Stimulated activated CD8-positive, alpha-beta memory T cell treated with anti-CD3 and anti-CD28 coated beads, Interleukin-2, amount 100 ng/mL, for 48 hours (primary cell): ENCODE results near the gene DCT.

ENCODE experiments used
- DNase-seq, 2 donors: peaks; one replicate each; pipeline ENCODE4 v3.0.0-alpha.2; 2020; ENCODE audit warnings: low read depth in 2 of 2

DCT gene

DNA sequence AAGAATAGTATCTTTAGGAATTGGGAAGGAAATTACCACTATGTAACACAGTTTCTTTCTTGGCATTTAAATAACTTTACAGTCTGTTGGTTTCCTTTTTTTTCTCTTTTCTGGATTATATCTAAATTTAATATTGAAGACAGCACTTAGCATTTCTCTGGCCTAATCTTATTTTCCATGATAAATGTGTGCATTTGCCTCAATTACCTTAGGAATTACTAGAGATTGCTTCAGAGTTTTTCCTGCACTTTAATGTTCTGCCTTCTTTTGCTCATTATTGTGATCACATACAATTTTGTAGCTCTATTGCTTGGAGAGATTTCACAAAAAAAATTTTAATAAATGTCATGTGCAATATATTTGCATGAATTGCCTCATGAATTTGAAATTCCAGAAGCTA lies 25.1 kb downstream of the DCT start:
- DNase-seq, result no peak

DNA sequence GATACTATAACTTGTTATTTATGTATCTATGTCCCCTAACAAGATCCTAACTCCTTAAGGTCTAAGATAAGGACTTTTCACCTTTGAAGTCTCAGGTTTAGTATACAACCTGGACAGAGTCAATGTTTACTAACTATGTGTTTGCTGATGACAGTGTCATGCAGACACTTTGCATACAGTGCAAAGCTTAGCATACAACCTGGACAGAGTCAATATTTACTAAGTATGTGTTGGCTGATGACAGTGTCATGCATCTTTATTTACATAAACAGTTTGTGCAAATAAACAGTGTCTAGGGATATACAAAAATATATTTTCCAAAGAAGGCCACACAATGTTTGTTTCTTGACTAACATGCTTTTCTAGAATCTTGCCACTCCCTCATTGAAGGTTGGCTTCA lies 34.7 kb downstream of the DCT start:
- no peak for DNase-seq

DNA sequence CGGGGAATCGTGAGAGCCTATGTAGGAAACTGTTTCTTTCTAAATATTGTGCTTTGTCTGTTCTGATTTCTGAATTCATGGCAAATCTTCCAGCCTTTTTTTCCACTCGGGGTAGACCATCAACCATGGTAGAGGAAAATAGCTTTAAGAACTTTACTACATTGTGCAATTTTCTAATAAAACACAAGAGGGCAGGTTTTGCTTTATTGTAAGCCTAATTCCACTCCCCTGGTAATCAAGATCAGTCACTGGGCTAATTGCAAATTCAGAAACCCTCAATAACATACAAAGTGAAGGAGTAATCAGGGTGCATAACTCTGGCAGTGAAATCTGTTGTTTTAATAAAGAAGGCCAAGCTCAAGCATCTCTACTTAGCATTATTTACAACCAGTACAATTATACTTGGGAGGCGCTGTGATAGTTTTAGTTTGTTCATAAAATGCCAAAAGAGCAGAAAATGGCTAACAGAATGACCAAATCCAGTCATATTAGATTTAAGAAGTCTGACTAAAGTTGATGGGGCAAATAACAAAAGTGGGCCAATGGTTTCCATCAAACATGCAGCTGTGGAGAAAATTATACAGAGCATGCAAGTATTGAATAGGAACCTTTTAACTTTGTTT lies 43.8 kb downstream of the DCT start:
- DNase-seq, result no peak

DNA sequence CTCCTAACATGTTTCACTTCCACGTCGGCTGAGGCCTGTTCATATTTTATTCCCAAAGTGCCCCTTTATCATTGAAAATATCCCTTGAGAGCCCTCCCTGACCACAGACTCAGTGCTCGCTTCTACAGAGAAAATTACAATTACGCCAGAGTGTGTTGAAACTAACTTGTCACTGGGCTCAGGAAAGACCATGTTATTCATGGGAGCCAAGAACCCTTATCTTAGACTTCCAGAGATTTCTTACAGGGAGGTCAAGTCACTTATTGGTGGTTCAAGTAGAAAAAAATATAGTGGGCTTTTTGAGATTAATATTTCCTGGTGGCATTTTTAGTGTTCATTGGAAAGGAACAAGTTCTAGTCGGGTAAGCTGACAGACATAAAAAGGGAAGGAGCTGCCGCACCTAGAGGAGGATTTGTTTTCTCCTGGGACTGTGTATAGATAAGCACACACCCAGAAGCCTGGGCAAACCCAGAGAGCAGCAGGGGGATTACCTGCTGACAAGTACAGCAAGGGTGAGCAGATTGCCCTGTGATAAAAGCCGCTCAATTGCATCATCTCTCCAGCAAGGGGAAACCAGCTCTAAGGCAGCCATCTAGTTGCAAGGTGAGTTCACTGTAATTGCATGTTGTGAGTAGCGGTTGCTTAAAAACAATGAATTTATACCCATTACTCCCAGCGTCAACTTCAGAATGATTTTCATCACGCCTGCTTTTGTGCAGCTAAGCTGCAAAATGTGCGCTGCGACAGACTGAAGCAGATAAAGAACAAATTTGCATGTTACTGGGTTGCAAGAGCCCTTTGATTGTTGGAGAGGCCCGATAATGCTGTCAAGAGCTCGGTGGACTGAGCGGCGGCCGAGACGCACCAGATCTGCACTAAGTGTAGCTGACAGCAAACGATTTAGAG lies 46.2 kb downstream of the DCT start:
- no peak for DNase-seq

DNA sequence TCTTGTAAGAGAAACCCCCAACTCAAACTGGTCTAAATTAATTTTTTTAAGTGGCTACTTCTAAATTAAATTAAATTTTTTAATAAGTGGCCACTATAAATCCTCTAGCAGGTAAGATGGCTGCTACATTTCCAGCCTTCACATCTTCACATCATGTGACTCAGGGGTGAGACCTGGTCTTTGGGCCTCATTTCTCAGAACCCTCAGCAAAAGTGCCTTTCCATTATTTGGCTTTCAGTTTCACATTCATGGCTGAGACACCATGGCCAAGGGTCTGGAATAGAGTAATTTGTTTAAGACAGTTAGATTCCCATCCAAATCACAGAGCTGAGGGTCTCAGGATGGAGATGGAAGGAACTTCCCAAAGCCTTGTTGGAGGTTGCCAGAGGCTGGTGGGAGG lies 47.5 kb downstream of the DCT start:
- DNase-seq, result no peak

DNA sequence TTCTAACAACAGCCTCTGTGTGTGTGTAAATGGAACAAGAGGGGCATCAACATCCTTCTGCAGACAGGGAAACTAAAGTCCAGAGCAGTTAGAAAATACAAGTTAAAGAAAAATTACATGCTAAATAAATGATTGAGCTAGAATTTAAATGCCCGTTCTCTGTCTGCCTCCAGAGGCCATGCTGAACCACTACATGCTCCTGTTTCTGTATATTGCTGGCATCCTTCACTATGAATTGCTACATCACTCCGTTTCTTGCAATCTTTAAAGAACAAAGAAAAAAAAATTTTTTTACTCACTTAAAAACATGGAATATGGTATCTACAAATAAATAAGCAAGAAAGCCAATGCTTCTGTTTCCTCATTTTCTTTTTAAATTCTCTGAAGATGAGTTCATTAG lies 47.9 kb downstream of the DCT start:
- DNase-seq, result no peak

DNA sequence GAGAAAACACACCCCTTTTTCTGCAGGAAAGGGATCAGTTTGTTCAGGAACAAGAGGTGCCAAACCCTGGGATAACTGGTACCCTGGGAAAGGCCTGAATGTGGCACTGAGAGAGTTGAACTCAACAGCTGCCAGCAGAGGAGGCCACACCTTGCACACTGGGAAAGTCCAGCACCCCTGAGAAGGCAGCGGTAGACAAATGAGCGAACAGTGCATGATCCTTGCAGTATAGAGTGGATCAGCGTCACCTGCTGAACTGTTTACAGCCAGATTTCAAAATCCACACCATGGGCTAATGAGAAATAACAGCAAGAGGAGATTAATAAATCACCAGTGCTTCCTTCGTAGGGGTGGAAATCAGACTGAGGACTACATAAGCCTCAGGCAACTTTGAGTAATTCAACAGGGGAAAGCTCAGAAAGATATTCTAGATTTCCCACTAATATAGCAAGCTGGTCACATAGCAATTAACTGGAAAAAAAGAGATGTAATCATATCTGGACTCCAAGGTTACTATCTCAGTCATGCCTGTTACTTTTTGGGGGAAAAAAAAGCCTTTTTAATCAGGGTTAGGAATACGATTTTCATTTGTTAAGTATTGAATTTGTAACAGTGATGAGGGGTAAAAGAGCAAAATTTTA lies 52.0 kb downstream of the DCT start:
- no peak for DNase-seq

DNA sequence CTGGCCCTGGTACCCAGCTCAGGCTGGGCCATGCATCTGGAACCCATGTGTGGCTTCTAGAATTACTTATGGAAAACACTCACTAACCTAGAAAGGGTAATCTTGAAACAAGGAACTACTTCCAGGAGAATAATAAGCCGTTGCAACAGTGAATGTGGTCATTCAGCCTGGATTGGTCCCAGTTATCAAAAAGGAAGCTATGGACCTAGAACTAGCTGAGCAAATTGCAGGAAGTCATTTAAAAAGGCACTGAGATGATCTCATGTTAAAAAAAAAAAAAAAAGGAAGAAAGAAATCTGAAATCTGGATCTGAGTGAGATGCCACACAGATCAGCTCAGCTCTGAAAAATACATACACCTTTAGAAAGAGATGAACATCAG lies 59.6 kb downstream of the DCT start:
- DNase-seq, result no peak

DNA sequence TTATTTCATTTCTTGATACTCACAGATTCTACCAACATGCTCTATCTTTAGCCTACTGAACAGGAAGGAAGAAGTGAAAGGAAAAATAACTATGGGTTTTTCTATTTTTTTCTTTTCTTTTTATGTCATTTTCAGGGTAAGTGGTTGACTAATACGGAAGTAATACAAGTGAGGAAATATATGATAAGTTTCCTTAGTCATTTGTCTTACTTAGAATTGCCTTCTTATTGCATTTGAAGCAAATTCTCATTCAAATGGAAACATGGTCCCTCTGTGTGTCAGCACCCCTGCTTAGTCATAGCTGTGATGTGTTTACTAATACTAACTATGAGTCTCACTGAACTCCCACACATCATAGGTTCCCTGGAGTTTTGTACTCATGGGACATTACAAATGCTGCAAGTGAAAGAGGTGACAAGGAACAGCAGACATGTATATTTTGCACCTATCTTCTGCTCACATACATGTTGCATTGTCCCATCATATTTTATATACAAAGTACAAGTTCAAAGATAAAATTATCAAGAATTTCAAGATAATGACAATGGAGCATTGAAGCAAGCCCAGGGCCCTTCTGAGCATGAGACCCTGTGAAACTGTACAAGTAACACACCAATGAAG lies 60.1 kb downstream of the DCT start:
- DNase-seq, result no peak

DNA sequence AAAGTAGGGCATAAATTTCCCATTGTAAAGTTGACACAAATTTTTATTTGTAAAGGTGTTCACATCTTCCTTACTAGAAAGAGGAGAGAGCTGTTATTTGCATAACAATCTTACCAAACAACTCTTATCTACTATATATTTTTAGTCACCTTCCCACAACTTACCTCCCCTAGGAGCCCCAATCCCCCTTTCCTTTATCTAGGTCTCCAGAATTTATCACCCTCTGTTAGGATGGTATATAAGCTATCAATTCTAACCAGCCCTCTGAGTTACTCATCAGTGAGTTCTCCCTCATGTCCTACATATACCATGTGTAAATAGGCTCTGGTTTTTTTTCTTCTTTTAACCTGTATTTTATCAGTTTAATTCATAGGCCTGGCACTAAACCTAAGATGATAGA lies 62.2 kb downstream of the DCT start:
- no peak for DNase-seq

DNA sequence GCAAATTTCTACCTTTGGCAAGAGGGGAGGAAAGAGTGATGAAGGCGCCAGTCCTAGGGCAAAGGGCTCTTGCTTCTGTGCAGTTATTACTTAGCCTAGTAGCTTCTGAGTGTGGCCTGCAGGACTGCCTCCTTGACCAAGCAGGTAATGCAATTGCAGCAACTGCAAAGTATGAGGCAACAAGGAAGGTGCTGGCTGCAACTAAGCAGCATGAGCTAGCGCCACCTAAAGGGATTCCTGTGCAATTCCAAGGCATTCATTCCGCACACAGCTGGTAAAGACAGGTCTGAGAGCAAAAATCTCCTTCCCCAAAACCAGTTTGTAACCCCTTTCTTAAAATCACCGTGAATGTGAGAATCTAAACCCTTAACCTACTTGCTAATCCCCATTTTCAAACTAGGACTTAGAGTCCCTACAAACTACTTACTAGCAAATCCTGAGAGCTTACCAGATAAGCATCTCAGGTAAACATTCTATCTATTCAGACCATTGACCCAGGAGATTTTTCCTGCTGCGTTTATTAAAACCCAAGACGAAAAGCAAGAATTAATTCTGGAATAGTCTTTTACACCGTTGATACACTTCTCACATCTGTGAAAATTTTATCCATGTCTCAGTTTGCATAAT lies 62.9 kb downstream of the DCT start:
- no peak for DNase-seq

DNA sequence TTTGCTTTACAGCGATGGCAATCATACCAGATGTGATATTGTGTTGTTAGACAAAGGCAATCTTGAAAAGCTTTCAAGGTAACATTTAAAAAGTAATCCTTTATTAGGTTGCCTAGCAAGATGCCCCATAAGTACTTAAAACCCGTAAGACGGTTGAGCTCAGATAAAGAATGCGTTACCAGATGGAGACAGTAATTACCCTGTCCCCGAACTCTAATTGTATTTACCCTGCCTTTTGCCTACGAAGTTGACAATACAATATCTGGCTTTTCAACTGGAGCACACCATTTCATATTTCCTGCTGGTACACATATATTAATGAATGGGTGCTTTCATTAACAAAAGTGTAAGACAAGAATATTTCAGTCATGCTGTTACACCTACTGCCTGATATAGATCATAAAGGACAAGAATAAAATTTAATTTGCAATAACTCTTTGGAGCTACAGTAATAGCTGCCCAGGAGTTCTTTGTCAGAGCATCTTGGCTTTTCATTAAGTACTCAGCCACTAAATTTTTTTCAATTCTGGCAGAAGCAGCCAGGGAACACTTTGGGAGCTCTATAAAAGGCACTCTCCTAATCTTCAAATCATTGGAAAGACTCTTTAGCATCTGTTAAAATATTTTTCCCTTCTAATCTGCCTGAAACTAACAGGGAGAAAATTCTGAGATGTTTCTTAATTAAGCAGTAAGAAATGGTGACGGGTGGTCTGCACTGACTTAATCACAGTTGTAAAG lies 63.8 kb downstream of the DCT start:
- no peak for DNase-seq

DNA sequence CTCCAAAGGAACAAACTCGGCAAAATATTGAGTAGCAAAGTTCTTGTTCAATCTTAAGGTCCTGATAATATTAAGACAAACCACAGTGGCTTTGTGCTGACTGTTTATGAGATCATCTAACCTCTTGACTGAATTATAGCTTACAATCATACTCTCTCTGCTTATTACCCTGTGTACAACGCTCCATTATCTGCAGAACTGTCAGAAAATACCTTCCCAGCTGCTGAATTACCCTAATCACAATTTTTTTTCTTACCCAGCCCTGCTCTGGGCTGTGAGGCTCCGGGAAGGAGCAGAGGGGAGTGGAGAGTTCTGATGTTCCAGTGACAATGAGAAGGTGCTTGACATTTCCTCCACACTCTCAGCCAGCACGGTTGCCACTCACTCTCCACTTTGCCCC lies 64.8 kb downstream of the DCT start:
- no peak for DNase-seq

DNA sequence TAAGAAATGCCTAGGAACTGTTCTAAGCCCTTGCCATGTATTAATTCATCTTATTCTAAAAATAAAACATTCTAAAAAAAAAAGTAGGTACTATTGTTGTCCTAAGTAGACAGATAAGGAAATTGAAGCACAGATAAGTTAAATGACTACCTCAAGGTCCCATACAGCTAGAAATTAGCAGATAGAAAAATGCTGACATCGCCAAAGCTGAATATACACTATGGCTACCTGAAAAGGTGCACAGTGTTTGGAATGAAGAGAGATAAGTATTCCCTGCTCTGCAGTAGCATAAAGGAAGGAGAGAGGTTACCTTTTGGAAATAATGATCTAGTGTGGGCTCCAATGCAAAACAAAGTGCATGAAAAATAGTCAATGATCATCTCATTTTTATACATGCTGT lies 65.3 kb downstream of the DCT start:
- no peak for DNase-seq

DNA sequence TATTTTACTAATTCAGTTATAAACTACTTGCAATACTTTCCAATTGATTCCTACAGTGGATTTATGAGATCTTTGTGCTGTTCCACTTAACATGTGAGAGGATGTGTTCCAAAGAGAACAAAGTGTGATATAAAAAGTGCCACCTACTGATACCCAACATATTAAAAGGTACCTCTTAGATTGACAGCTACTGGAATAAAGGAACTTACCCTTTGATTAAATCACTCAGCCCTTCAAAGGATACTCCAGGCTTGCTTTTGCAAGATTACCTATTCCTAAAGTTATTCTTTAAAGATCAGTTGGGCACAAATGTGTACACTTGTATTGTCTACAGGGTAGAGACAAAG lies 65.9 kb downstream of the DCT start:
- no peak for DNase-seq

DNA sequence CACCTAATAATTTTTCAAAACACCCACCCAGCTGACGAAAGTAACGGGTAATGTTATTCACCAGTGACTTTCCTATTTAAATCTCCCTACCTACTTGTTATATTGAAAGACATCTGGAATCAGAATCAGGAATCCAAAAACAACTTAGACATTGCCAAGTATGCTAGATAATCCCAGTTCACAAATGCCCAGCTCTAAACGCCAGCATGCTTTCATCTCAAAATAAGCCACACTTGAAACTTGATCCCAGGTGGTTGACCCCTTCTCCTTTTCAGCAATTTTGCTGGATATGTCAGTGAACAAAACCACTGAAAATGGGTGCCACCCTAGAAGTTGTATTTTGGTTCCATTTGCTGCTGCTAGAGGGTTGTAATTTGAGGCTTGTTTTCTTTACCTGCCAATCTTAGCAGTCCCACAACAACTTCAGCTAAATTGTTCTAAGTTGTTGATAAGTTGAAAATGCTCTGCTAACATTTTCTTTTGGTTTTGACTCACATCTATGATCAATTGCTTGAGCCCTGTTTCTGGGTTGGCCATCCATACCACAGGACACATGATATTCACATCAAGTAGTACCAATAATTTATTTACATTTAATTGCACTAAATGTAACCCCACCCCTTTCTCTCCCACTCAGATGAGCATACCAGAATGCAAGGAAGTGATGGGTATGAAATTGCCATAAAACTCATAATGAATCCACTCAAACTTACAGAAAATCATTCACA lies 66.4 kb downstream of the DCT start:
- DNase-seq, result no peak

DNA sequence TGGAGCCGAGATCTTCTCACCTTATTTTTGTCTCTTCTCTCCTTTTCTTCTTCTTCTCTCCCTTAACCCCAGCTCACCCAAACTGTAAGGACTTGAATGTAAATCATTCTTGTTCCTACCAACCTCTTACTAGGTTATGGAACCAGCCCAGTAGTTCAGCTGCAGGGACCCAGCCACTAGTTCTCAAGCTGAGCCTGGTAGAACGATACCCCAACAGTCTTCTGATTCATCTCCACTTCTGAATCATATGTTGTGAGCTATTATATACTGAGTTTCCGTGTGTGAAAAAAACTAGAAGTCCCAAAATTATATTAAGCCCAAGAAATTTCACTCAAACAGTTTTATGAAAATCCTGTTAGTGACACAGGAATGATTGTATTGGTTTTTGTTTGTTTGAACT lies 67.7 kb downstream of the DCT start:
- DNase-seq, result no peak

DNA sequence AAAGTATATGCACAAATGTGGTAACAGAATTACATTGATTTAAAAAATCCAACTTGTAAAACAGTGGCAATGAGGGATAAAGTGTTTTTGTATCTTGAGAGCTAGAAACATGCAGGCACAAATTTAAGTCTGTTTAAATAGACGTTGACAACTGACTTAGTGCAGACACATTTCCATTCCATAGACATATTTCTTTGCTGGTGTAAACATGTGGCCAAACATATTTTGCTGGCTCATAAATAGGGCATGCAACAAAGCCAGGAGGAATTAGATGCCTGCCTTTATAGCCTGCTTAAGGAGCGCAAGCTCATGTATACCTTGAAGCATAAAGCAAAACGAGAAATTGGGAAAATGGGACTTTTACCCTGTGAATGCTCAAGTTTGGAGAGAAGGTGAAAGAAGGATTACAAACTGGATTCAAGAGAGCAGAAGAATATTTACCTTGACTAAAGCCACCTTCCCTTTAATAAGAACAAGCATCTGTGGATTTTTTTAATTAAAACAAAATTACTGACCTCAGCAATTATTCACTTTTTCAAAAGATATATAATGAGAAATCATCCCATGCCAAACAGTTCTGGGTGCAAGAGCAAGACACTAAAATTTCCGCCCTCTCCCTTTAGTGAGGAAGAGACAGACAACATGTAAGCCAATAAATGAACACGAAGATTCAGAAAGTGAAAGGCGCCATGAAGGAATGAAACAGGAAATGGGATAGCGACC lies 71.0 kb downstream of the DCT start:
- no peak for DNase-seq

DNA sequence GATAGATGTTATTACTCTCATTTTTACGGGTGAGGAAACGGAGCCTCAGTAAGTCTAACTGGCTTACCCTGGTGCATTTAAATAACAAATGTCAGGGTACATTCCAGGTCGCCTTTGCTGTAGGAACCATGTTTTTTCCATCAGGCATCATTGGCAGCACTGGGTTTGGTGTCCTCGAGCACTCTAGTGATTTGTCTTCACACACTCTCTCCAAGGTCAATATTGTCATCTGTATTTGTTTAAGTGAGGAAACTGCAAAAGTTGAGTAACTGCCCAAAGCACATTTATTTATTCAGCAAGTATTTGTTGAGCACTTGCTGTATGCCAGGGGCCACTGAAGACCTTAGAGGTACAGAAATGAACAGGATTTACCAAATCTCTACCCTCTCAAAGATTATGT lies 78.6 kb downstream of the DCT start:
- no peak for DNase-seq

DNA sequence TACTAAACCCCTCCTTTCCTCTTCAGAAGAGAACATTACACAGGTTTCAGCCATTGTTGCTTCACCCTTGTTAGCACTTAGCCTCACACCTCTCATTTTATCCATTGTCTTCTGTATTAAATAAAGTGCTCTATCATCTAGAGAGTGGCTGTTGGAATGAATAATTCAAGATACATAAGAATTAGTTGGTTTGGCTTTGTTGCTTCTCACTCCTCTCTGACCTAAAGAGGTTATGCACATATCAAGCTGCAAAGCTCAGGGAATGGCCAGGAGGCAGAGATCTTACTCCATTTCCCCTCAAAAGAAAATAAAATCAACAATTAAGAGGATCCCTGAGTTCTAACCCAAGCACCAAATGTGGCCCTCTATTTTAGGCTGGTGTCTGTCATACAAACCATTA lies 79.7 kb downstream of the DCT start:
- DNase-seq, result no peak
